NCI-H1417 (cell line): Measurements from ENCODE around the gene ATRAID.

Experiments
- DNase-seq, 3 experiments: peaks; one replicate each; lab custom pipeline; 2025; lab: John Stamatoyannopoulos, UW

Gene ATRAID

GRCh38 chr2:27219091-27219490 lies 7.2 kb downstream of the ATRAID start:
- DNase-seq: no peak

GRCh38 chr2:27220091-27220490 lies 8.2 kb downstream of the ATRAID start:
- no peak for DNase-seq

GRCh38 chr2:27221166-27221565 lies 9.3 kb downstream of the ATRAID start:
- no peak for DNase-seq

- DNase-seq: no peak
These were observed 10.6 kb downstream of the ATRAID start for GRCh38 chr2:27222407-27222806.

DNA sequence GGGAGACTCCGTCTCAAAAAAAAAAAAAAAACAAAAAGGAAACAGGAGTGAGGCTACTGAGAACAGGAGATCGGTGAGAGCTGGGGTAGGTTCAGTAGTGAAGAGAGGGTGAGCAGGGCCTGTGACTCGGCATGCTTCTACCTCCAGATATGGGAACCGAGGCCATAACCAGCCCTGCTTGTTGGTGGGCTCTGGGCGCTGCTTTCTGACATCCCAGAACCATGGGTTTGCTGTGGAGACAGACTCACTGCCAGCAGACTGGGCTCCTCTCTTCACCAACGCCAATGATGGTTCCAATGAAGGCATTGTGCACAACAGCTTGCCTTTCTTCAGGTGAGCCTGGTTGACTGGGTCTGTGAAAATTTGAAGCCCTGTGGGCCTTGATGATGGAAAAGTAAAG lies 11.6 kb downstream of the ATRAID start:
- no peak for DNase-seq

DNA sequence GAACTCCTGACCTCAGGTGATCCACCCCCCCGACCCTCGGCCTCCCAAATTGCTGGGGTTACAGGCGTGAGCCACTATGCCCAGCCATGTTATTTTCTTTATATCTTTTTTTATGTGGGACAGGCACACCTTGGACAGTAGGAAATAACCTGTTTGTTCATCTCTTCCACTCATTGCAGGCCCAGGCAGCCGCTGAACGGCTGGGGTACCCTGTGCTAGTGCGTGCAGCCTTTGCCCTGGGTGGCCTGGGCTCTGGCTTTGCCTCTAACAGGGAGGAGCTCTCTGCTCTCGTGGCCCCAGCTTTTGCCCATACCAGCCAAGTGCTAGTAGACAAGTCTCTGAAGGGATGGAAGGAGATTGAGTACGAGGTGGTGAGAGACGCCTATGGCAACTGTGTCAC lies 13.7 kb downstream of the ATRAID start:
- no peak for DNase-seq

- DNase-seq: no peak
These were observed 15.7 kb downstream of the ATRAID start for GRCh38 chr2:27227501-27227900.

DNA sequence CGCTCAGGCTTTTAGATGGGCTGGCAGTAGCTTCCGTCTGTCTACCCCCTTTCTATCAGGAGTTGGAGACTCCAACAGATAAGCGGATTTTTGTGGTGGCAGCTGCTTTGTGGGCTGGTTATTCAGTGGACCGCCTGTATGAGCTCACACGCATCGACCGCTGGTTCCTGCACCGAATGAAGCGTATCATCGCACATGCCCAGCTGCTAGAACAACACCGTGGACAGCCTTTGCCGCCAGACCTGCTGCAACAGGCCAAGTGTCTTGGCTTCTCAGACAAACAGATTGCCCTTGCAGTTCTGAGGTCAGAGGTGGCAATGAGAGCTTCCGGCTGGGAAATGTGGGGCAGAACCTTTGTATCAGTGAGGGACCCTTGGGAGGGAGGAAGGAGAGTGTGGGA lies 20.1 kb downstream of the ATRAID start:
- no peak for DNase-seq

GRCh38 chr2:27233341-27233740 lies 21.5 kb downstream of the ATRAID start:
- no peak for DNase-seq

GRCh38 chr2:27236136-27236535 lies 24.3 kb downstream of the ATRAID start:
- no peak for DNase-seq

DNA sequence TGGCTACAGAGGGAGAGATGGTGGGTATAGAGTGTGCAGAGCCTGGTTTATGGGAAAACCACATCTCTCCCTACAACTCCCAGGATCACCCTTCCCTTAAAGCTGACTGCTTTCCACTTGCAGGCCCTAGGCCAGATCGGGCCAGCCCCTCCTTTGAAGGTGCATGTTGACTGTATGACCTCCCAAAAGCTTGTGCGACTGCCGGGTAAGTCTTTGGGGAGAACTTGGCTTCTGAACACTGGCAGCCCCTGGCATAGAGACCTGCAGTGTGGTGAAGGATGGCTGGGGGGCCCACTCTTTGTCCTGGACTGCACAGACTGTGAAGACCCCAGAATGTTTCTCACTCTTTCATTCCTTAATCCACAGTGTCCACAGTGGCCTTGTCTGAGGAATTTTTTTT lies 24.8 kb downstream of the ATRAID start:
- DNase-seq: no peak

DNA sequence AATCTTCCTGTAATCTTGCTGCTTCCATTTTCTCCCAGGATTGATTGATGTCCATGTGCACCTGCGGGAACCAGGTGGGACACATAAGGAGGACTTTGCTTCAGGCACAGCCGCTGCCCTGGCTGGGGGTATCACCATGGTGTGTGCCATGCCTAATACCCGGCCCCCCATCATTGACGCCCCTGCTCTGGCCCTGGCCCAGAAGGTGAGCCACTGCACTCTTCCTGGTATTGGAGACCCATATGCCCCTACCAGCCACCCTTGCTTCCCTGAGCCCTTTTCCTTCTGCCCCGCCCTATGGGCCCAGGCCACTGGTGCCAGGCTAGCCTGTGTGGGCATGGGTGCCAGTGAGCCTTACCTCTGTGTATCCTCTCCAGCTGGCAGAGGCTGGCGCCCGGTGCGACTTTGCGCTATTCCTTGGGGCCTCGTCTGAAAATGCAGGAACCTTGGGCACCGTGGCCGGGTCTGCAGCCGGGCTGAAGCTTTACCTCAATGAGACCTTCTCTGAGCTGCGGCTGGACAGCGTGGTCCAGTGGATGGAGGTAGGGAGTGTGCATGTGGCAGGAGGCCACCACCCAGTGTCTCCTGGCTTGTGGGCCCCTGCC lies 25.6 kb downstream of the ATRAID start:
- DNase-seq: no peak

- DNase-seq: no peak
These were observed 27.1 kb downstream of the ATRAID start for GRCh38 chr2:27238976-27239375.

GRCh38 chr2:27240406-27240805 lies 28.6 kb downstream of the ATRAID start:
- no peak for DNase-seq

GRCh38 chr2:27241761-27242613 lies 30.1 kb downstream of the ATRAID start:
- DNase-seq: no peak

DNA sequence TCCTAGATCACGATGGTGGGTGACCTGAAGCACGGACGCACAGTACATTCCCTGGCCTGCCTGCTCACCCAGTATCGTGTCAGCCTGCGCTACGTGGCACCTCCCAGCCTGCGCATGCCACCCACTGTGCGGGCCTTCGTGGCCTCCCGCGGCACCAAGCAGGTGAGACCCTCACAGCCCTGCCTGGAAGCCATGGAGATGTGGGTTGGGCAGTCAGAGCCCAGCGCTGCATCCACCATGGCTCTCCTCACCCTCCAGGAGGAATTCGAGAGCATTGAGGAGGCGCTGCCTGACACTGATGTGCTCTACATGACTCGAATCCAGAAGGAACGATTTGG lies 30.7 kb downstream of the ATRAID start:
- no peak for DNase-seq

DNA sequence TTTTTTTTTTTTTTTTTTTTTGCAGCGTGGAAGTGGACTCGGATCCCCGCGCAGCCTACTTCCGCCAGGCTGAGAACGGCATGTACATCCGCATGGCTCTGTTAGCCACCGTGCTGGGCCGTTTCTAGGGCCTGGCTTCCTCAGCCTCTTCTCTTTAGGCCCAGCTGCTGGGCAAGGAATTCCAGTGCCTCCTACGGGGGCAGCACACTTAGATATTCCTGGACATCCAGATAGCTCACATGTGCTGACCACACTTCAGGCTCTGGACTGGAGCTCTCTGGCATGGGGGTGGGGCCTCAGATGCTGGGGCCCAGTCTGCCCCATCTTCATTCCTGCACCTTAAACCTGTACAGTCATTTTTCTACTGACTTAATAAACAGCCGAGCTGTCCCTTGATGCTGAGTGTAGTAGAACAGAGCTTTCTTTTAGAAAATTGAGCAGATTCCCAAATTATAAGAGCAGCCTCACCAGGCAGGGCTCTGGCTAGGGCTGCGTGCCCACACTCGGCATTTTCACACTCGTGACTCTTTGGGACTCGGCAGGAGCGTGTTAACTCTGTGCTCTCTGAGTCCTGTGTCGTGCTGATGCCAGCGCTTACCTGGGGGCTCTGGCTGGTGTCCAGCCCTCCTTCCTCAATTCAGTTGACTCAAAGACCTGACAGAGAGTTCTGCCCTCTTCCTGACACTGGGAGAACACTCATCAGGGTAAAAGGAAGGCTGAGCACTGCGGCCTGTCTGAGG lies 31.7 kb downstream of the ATRAID start:
- DNase-seq: no peak

- no peak for DNase-seq
These were observed 33.3 kb downstream of the ATRAID start for GRCh38 chr2:27245116-27245515.

- DNase-seq: no peak
These were observed 33.8 kb downstream of the ATRAID start for GRCh38 chr2:27245626-27246025.

- no peak for DNase-seq
These were observed 36.1 kb downstream of the ATRAID start for GRCh38 chr2:27247893-27248292.

DNA sequence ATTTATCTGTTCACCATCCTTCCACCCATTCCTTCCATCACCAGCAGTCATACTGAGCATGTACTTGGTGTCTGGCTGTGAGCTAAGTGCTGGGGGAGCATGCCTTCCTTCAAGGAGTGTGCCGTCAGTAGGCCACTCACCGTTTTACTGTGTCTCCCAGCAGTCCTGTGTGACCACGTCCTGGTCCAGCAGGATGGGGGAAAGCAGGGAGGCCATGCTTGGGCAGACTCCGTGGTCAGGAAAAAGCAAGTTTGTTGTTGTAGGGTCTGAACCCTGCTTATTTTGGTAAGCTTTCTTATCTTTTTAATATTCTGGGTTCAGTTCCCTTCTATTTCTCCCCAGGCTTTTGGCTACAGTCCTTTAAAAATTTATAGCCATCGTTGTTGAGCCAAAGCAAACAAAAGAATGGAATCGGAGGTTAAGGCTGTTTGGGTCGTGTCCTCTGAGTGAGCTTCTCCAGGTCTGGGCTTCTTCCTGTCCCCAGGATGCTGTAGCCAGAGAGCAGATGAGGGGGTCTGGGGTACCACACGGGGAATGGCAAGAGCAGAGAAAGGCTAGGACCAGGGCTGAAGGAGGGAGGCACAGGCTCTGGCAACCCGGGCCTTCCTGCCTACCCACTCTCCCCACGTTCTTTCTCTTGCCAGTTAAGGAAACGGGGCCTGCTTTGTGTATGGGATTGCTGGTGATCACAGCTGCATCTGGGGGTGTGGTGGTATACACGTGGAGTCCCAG lies 37.5 kb downstream of the ATRAID start:
- no peak for DNase-seq

DNA sequence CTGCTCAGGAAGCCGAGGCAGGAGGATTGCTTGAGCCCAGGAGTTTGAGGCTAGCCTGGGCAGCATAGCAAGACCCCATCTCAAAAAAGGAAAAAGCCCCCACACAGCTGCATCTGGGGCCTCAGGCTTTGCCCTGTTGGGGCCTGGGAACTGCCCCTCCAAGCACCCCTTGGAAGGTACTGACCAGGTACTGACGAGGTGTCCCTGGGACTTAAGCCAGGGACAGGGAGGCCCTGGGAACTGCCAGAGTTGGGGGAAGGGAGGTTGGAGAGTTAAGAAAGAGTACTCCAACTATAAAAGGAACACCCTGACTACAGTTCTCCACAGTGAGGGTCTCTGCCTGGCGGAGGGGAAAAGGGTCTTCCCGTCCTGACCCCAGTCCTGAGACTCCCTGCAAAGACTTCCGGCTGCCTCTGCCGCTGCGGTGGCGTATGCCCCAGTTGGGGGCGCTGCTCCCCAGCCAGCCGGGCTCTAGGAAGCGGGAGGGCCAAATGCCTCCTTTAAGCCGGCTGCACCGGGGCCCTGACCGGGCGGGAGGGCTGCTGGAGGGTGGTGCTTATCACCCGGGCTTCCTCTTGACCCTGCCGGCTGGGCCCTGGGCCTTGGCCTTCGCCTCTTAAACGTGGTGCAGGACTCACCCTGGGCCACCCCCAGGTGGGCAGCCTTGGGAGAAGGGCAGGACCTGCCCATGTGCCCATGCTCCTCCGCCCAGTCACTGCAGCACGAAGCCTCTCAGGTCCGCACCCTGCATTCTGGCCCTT lies 38.2 kb downstream of the ATRAID start:
- peak in 1 of 3 experiments; percentile 28 for DNase-seq
